ENCODE data around the gene PLET1.
"Not testable (repeated sequence)": the region's sequence is repeated elsewhere in the genome, so short reads cannot be mapped to it uniquely, and the experiment has no call there.

The PLET1 gene

GRCh38 chr11:112211536-112211935 is 49.1 kb downstream of the PLET1 start:
- no peak for DNase-seq

DNA sequence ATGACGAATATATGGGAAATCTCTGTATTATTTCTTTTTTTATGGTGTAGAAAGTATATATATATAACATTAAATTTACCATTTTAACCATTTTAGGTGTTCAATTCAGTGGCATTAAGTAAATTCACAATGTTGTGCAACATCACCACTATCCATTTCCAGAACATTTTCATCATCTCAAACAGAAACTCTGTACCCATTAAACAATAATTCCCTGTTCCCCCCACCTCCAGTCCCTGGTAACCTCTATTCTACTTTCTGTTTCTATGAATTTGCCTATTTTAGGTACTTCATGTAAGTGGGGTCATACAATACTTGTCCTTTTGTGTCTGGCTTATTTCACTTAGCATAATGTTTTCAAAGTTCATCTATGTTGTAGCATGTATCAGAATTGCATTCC is 49.8 kb downstream of the PLET1 start:
- no peak for DNase-seq

DNA sequence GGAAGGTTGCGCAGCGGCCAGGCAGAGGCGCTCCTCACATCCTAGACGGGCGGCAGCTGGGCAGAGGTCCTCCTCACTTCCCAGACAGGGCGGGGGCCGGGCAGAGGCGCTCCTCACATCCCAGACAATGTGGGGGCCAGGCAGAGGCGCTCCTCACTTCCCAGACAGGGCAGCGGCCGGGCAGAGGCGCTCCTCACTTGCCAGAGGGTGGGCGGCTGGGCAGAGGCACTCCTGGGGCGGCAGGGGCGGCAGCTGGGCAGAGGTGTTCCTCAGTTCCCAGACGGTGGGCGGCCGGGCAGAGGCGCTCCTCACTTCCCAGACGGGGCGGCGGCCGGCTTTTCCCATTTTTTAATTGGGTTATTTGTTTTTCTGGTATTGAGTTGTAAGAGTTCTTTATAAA is 54.6 kb downstream of the PLET1 start:
- no peak for DNase-seq

GRCh38 chr11:112200252-112200651 is 60.4 kb downstream of the PLET1 start:
- DNase-seq: no peak

DNA sequence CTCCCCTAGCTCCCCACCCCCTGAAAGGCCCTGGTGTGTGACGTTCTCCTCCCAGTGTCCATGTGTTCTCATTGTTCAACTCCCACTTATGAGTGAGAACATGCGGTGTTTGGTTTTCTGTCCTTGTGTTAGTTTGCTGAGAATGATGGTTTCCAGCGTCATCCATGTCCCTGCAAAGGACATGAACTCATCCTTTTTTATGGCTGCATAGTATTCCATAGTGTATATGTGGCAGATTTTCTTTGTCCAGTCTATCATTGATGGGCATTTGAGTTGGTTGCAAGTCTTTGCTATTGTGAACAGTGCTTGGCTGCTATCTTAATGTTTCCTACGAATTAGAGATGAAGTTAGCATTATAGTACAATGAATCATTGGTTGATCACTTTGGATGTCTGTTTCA is 61.6 kb downstream of the PLET1 start:
- DNase-seq: not testable (repeated sequence)

Data from fibroblast of skin of back (primary cell).